WTC11 (cell line): Measurements from ENCODE around the gene RNF152. TPM values are rescaled to one million over a fixed set of nuclear protein-coding genes. Genes with fewer than 3 reads are reported as not detected.

Experiments used
- ATAC-seq: fragments of 200-7000 bp; cut with Tn5 transposase; 2 replicates; pipeline ENCODE4 v1.10.0; 2021; ENCODE audit warnings: mild to moderate bottlenecking, moderate library complexity
- CTCF ChIA-PET: fragments of 300-600 bp; sonication (Branson Sonifier 250); formaldehyde crosslinking; loops from one replicate; lab custom pipeline; 2021; ENCODE audit warnings: antibody characterized with exemption; lab: Charles Lee
- POLR2A ChIA-PET: fragments of 350-600 bp; sonication (Branson Sonifier 250); formaldehyde crosslinking; loops from one replicate; lab custom pipeline; 2021; ENCODE audit warnings: antibody characterized with exemption; lab: Charles Lee
- DNase-seq: peaks from one replicate; pipeline ENCODE4 v3.0.0; 2021; ENCODE audit warnings: low spot score
- H3K27ac Mint-ChIP-seq: 2 replicates; pipeline ENCODE4 v1.8.0; 2021; ENCODE audit warnings: mixed read lengths
- H3K27me3 Mint-ChIP-seq: 2 replicates; pipeline ENCODE4 v1.8.0; 2021; ENCODE audit warnings: low read depth, mild to moderate bottlenecking, moderate library complexity, mixed read lengths
- H3K36me3 Mint-ChIP-seq: 2 replicates; pipeline ENCODE4 v1.8.0; 2021; ENCODE audit warnings: mixed read lengths
- H3K4me1 Mint-ChIP-seq: 2 replicates; pipeline ENCODE4 v1.8.0; 2022; ENCODE audit warnings: mixed read lengths
- H3K4me3 Mint-ChIP-seq: 2 replicates; pipeline ENCODE4 v1.8.0; 2021; ENCODE audit warnings: mild to moderate bottlenecking, moderate library complexity, mixed read lengths
- H3K9me3 Mint-ChIP-seq: 2 replicates; pipeline ENCODE4 v1.8.0; 2021; ENCODE audit warnings: mixed read lengths
- CBFB ChIP-seq: sonication (generic); formaldehyde crosslinking; IDR thresholded peaks from 2 replicates; pipeline ENCODE4 v1.8.1; 2022; ENCODE audit warnings: mild to moderate bottlenecking, low read depth, missing genetic modification reagents
- CREB1 ChIP-seq: sonication (generic); formaldehyde crosslinking; IDR thresholded peaks from 2 replicates; pipeline ENCODE4 v1.8.0; 2023; ENCODE audit warnings: mild to moderate bottlenecking, missing genetic modification reagents
- CREM ChIP-seq: sonication (generic); formaldehyde crosslinking; IDR thresholded peaks from 2 replicates; pipeline ENCODE4 v1.8.1; 2022; ENCODE audit warnings: mild to moderate bottlenecking, missing genetic modification reagents, moderate library complexity
- ELF4 ChIP-seq: sonication (generic); formaldehyde crosslinking; IDR thresholded peaks from 2 replicates; pipeline ENCODE4 v1.8.1; 2022; ENCODE audit warnings: low read depth, mild to moderate bottlenecking, moderate library complexity, missing genetic modification reagents
- IRF2 ChIP-seq: sonication (generic); formaldehyde crosslinking; IDR thresholded peaks from 2 replicates; pipeline ENCODE4 v1.8.0; 2022; ENCODE audit warnings: low read depth, missing genetic modification reagents, borderline replicate concordance
- MXD4 ChIP-seq: fragments of 250-450 bp; sonication (Bioruptor Pico); IDR thresholded peaks from 2 replicates; pipeline ENCODE4 v1.8.0; 2021; ENCODE audit warnings: mild to moderate bottlenecking, moderate library complexity, borderline replicate concordance
- NR2C2 ChIP-seq: sonication (generic); formaldehyde crosslinking; IDR thresholded peaks from 2 replicates; pipeline ENCODE4 v1.8.0; 2022; ENCODE audit warnings: mild to moderate bottlenecking, missing genetic modification reagents
- OVOL2 ChIP-seq: fragments of 250-450 bp; sonication (Bioruptor Pico); IDR thresholded peaks from 2 replicates; pipeline ENCODE4 v1.9.0; 2021; ENCODE audit warnings: mild to moderate bottlenecking, borderline replicate concordance
- ZNF138 ChIP-seq: sonication (generic); formaldehyde crosslinking; conservative IDR thresholded peaks from 2 replicates; pipeline ENCODE4 v1.8.1; 2022; ENCODE audit warnings: mild to moderate bottlenecking, moderate library complexity, missing genetic modification reagents
- ZNF219 ChIP-seq: sonication (generic); formaldehyde crosslinking; IDR thresholded peaks from 2 replicates; pipeline ENCODE4 v1.8.0; 2023; ENCODE audit warnings: missing genetic modification reagents, mild to moderate bottlenecking, borderline replicate concordance
- ZNF416 ChIP-seq: fragments of 250-450 bp; sonication (Bioruptor Pico); IDR thresholded peaks from 2 replicates; pipeline ENCODE4 v1.9.0; 2021; ENCODE audit warnings: mild to moderate bottlenecking, inconsistent platforms
- ZNF423 ChIP-seq: fragments of 250-450 bp; sonication (Bioruptor Pico); IDR thresholded peaks from 2 replicates; pipeline ENCODE4 v2.1.2; 2022; ENCODE audit warnings: mild to moderate bottlenecking, moderate library complexity
- total RNA-seq: library from RNA; stranded (reverse); gene quantifications from 3 replicates; pipeline ENCODE4 v1.2.3, GENCODE V29; 2021
- TF ChIP-seq, protein P1 (sequence below): fragments of 250-450 bp; sonication (Bioruptor Pico); IDR thresholded peaks from 2 replicates; pipeline ENCODE4 v1.9.0; 2021; ENCODE audit warnings: mild to moderate bottlenecking
- TF ChIP-seq, protein P2 (sequence below): sonication (generic); formaldehyde crosslinking; IDR thresholded peaks from 2 replicates; pipeline ENCODE4 v1.8.1; 2023; ENCODE audit warnings: mild to moderate bottlenecking, moderate library complexity, missing genetic modification reagents
- TF ChIP-seq, protein P3 (sequence below): sonication (generic); formaldehyde crosslinking; IDR thresholded peaks from 2 replicates; pipeline ENCODE4 v1.8.1; 2022; ENCODE audit warnings: low read depth, mild to moderate bottlenecking, moderate library complexity, missing genetic modification reagents, borderline replicate concordance
- TF ChIP-seq, protein P4 (sequence below): sonication (generic); formaldehyde crosslinking; IDR thresholded peaks from 2 replicates; pipeline ENCODE4 v1.8.1; 2023; ENCODE audit warnings: mild to moderate bottlenecking, missing genetic modification reagents
- TF ChIP-seq, protein P5 (sequence below): sonication (generic); formaldehyde crosslinking; IDR thresholded peaks from 2 replicates; pipeline ENCODE4 v1.8.1; 2022; ENCODE audit warnings: mild to moderate bottlenecking, missing genetic modification reagents, moderate library complexity, borderline replicate concordance
- TF ChIP-seq, protein P6 (sequence below): sonication (generic); formaldehyde crosslinking; IDR thresholded peaks from 2 replicates; pipeline ENCODE4 v1.8.0; 2022; ENCODE audit warnings: mild to moderate bottlenecking, missing genetic modification reagents
- TF ChIP-seq, protein P7 (sequence below): sonication (generic); formaldehyde crosslinking; IDR thresholded peaks from 2 replicates; pipeline ENCODE4 v1.8.0; 2022; ENCODE audit warnings: mild to moderate bottlenecking, missing genetic modification reagents

The RNF152 gene
- total RNA-seq, 1 experiment from 2014 or later = 3.7 TPM

DNA sequence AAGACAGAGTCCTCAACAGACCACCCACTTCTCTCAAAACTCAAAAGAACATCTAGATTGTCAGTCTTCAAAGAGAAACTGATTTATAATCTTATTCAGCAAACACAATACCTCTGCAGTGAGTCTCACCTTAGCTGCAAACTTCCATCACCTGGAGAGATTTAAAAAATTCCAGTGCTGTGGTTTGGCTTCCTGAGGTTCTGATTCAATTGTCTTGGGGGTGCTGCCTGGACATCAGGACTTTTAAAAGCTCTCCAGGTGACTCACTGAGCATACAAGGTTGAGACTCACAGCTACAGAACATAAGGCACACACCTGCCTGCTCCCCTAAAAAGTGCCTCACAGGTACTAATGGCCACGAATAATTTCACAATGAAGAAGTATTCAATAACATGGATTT is 40.3 kb downstream of the RNF152 start:
- ATAC-seq (no peak), DNase-seq (no peak)
- H3K27me3 Mint-ChIP-seq = no peaks in the 10 kb centered on the region
- POLR2A ChIA-PET = no interaction called here
- no peaks in the 10 kb centered on the region for H3K36me3 Mint-ChIP-seq
- CTCF ChIA-PET = no interaction called here
- H3K4me1 Mint-ChIP-seq = peaks cover 18% of the 10 kb centered on the region
- H3K9me3 Mint-ChIP-seq = no peaks in the 10 kb centered on the region
- no peak overlapping the region for H3K4me3 Mint-ChIP-seq
- 0 out of 2 replicates have a peak overlapping the region, but pooled peaks have one; percentile 22 for H3K27ac Mint-ChIP-seq
- TF ChIP-seq, protein P1, sequence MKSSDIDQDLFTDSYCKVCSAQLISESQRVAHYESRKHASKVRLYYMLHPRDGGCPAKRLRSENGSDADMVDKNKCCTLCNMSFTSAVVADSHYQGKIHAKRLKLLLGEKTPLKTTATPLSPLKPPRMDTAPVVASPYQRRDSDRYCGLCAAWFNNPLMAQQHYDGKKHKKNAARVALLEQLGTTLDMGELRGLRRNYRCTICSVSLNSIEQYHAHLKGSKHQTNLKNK = no peak
- TF ChIP-seq ZNF138 (CRISPR knock-in tag) (no peak), CBFB (CRISPR knock-in tag) (no peak), ELF4 (CRISPR knock-in tag) (no peak), ZNF423 (no peak), ZNF416 (CRISPR knock-in tag) (no peak), CREB1 (CRISPR knock-in tag) (no peak), MXD4 (CRISPR knock-in tag) (no peak), NR2C2 (CRISPR knock-in tag) (no peak), OVOL2 (no peak), ZNF219 (no peak), CREM (CRISPR knock-in tag) (no peak), IRF2 (CRISPR knock-in tag) (no peak)
- TF ChIP-seq, protein P2, sequence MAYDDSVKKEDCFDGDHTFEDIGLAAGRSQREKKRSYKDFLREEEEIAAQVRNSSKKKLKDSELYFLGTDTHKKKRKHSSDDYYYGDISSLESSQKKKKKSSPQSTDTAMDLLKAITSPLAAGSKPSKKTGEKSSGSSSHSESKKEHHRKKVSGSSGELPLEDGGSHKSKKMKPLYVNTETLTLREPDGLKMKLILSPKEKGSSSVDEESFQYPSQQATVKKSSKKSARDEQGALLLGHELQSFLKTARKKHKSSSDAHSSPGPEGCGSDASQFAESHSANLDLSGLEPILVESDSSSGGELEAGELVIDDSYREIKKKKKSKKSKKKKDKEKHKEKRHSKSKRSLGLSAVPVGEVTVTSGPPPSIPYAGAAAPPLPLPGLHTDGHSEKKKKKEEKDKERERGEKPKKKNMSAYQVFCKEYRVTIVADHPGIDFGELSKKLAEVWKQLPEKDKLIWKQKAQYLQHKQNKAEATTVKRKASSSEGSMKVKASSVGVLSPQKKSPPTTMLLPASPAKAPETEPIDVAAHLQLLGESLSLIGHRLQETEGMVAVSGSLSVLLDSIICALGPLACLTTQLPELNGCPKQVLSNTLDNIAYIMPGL (CRISPR knock-in tag) = no peak
- TF ChIP-seq, protein P3, sequence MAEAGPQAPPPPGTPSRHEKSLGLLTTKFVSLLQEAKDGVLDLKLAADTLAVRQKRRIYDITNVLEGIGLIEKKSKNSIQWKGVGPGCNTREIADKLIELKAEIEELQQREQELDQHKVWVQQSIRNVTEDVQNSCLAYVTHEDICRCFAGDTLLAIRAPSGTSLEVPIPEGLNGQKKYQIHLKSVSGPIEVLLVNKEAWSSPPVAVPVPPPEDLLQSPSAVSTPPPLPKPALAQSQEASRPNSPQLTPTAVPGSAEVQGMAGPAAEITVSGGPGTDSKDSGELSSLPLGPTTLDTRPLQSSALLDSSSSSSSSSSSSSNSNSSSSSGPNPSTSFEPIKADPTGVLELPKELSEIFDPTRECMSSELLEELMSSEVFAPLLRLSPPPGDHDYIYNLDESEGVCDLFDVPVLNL (CRISPR knock-in tag) = no peak
- TF ChIP-seq, protein P4, sequence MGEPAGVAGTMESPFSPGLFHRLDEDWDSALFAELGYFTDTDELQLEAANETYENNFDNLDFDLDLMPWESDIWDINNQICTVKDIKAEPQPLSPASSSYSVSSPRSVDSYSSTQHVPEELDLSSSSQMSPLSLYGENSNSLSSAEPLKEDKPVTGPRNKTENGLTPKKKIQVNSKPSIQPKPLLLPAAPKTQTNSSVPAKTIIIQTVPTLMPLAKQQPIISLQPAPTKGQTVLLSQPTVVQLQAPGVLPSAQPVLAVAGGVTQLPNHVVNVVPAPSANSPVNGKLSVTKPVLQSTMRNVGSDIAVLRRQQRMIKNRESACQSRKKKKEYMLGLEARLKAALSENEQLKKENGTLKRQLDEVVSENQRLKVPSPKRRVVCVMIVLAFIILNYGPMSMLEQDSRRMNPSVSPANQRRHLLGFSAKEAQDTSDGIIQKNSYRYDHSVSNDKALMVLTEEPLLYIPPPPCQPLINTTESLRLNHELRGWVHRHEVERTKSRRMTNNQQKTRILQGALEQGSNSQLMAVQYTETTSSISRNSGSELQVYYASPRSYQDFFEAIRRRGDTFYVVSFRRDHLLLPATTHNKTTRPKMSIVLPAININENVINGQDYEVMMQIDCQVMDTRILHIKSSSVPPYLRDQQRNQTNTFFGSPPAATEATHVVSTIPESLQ (CRISPR knock-in tag) = no peak
- TF ChIP-seq, protein P5, sequence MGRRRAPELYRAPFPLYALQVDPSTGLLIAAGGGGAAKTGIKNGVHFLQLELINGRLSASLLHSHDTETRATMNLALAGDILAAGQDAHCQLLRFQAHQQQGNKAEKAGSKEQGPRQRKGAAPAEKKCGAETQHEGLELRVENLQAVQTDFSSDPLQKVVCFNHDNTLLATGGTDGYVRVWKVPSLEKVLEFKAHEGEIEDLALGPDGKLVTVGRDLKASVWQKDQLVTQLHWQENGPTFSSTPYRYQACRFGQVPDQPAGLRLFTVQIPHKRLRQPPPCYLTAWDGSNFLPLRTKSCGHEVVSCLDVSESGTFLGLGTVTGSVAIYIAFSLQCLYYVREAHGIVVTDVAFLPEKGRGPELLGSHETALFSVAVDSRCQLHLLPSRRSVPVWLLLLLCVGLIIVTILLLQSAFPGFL (CRISPR knock-in tag) = no peak
- TF ChIP-seq, protein P6, sequence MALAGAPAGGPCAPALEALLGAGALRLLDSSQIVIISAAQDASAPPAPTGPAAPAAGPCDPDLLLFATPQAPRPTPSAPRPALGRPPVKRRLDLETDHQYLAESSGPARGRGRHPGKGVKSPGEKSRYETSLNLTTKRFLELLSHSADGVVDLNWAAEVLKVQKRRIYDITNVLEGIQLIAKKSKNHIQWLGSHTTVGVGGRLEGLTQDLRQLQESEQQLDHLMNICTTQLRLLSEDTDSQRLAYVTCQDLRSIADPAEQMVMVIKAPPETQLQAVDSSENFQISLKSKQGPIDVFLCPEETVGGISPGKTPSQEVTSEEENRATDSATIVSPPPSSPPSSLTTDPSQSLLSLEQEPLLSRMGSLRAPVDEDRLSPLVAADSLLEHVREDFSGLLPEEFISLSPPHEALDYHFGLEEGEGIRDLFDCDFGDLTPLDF (CRISPR knock-in tag) = no peak
- TF ChIP-seq, protein P7, sequence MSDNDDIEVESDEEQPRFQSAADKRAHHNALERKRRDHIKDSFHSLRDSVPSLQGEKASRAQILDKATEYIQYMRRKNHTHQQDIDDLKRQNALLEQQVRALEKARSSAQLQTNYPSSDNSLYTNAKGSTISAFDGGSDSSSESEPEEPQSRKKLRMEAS (CRISPR knock-in tag) = no peak
